Right renal pelvis (tissue), 4 donors: ENCODE data around the gene ACACB. TPM values are rescaled to one million over a fixed set of nuclear protein-coding genes. Genes with fewer than 3 reads are reported as not detected.
"Not testable (repeated sequence)": the region's sequence is repeated elsewhere in the genome, so short reads cannot be mapped to it uniquely, and the experiment has no call there.

Source experiments
- DNase-seq, 4 donors: peaks; one replicate each; pipeline ENCODE4 v3.0.0-alpha.2; 2013; ENCODE audit warnings: low read depth in 4 of 4, low spot score in 3 of 4, missing footprints in 1 of 4
- polyA plus RNA-seq, 4 donors: library from polyadenylated mRNA; unstranded; fragments of 120-200 nt; gene quantifications; one replicate each; pipeline ENCODE4 v1.2.1, GENCODE V29; 2013; ENCODE audit not compliant: insufficient read length in 4 of 4

ACACB gene
- polyA plus RNA-seq, 4 donors, result 14.8 to 18.0 (median 16.8) TPM

- no peak for DNase-seq
Measured at GRCh38 chr12:109139360-109139759, 23.0 kb downstream of the ACACB start.

- DNase-seq, result no peak
Measured at GRCh38 chr12:109139791-109140190, 23.4 kb downstream of the ACACB start.

- no peak for DNase-seq
Measured at GRCh38 chr12:109140560-109140959, 24.2 kb downstream of the ACACB start.

GRCh38 chr12:109144224-109144623, 27.8 kb downstream of the ACACB start:
- DNase-seq, result no peak

DNA sequence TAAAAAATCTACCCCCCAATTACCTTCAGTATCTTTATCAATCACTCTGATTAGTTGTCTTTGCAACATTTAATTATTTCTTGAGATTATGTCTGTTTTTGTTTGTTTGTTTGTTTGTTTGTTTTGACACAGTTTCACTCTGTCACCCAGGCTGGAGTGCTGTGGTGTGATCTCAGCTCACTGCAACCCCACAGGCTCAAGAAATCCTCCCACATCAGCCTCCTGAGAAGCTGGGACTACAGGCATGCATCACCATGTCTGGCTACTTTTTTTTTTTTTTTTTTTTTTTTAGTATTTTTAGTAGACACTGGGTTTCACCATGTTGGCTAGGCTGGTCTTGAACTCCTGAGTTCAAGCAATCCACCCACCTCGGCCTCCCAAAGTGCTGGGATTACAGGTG, 30.7 kb downstream of the ACACB start:
- not testable (repeated sequence) for DNase-seq

- DNase-seq, result no peak
Measured at GRCh38 chr12:109147954-109148353, 31.6 kb downstream of the ACACB start.

GRCh38 chr12:109150124-109150640, 33.8 kb downstream of the ACACB start:
- DNase-seq, result no peak

GRCh38 chr12:109151457-109151856, 35.1 kb downstream of the ACACB start:
- no peak for DNase-seq

DNA sequence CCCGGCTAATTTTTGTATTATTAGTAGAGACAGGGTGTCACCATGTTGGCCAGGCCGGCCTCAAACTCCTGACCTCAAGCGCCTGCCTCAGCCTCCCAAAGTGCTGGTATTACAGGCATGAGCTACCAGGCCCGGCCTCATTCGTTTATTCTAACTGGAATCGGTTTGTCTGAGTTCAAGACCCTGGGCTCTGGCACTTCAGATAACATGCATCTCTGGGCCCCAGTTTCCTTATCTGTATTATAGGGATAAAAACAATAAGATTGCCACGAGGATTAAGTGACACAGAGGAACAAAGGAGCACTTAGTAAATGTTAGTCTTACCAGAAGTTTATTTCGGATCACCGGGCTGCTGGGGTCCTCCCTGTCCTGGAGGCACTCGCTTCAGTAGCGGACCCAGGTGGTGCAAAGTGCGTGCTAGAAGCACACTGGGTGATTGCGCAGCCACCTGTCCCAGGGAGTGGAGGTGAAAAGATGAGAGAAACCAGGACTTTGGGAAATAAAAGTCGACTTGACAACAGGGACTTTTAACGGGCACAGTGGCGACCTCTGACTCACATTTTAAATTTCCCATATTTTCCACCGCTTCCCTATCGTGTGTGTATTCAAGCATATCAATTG, 37.5 kb downstream of the ACACB start:
- DNase-seq, result no peak

DNA sequence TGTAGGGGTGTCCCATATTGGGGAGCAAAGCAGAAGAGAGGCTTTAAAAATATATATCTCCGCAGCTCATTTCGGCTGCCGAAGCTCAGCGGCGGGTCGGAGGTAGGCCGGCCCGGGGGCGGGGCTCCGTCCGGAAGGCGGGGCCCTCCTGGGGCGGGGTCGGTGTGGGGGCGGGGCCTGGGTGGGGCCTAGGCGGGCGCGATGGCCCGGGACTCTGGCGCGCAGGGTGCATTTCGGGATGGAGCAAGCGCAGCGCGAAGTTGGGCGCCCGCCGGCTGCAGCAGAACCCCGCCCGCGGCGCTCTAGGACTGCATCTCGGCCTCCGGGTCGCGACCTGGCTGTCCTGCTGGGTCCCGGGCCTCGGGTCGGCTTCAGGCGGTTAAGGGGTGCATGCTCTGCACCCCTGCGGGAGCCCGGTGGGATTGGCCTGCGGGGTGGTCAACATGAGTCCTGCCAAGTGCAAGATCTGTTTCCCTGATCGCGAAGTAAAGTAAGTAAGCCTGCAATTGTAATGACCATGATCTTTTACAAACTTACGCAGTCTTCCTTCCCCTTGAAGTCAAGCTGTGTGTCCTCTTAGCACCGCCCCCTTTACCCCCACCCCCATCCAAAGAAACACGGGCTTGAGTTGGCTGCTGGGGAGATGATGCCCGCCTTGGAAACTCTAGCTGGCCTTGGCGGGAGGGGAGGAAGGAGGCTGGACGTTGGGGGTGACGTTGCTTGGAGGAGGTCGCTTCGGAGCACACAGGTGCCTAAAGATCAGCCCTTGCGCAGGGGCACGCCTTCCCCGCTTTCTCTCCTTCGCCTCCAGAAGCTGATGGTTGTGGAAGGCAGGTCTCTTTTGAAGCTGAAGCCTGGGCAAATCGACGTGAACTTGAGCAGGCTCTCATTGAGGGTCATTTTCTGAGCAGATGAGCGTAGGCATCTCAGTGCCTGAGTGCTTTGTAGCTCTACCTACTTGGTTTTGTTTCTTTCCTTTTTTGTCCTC, 38.4 kb downstream of the ACACB start:
- DNase-seq, result peak; percentile 52 to 61 (median 58)

- DNase-seq, result no peak
Measured at GRCh38 chr12:109156036-109156435, 39.6 kb downstream of the ACACB start.

- DNase-seq, result no peak
Measured at GRCh38 chr12:109156586-109156985, 40.2 kb downstream of the ACACB start.

GRCh38 chr12:109157986-109158385, 41.6 kb downstream of the ACACB start:
- peak in 1 of 4 donors; percentile 13 for DNase-seq

DNA sequence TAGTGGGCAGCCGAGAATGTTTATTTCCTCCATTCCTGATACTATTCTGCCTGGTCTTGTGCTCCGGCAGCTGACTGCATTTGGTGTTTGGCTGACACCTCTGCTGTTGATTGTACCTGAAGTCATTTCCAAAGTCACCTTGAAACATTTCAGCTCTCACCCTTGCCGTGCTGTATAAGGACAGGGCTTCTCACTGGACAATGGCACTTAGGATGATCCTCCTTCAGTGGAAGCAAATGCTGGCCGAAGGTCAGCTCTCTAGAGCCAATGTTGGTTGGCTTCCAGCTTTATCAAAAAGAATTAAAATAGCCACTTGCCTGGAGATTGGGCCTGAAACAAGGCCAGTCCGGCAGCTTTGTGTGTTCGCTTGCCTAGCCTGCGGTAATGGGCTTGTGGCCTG, 44.0 kb downstream of the ACACB start:
- no peak for DNase-seq

GRCh38 chr12:109160873-109161272, 44.5 kb downstream of the ACACB start:
- DNase-seq, result no peak

- no peak for DNase-seq
Measured at GRCh38 chr12:109162551-109162950, 46.2 kb downstream of the ACACB start.

DNA sequence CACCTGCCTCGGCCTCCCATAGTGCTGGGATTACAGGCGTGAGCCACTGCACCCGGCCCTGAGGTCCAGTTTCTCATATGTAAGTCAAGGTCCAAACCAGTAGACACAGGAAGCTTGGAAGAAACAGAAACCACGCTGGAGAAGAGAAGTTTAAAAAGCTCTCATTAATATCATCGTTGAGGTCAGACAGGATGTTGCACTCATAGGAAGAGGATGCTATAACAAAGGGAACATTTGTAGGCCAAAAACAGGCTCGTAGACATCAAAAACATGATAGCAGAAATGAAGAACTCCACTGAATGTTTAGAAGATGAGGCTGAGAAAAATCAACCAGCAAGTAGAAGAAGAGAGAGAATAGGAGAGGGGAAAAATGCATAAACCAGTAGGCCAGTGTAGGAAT, 46.8 kb downstream of the ACACB start:
- DNase-seq, result no peak

DNA sequence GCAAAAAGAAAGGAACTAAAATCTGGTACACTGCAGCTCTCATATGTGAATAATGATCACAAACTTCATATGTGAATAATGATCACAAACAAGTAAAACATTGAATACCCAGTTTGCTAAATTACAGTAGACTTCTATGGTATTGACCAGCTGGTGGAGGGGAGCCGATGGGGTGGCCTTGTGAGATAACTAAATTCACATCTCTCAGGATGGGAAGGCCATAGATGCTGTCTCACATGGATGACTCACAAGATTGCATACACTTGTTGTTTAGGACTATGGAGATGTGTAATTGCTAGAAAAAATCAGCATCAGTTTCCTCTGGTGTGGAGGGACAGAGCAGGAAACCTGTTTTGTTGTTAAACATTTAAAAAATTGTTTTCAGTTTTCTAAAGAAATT, 49.2 kb downstream of the ACACB start:
- DNase-seq, result no peak

- DNase-seq, result no peak
Measured at GRCh38 chr12:109166371-109166770, 50.0 kb downstream of the ACACB start.

DNA sequence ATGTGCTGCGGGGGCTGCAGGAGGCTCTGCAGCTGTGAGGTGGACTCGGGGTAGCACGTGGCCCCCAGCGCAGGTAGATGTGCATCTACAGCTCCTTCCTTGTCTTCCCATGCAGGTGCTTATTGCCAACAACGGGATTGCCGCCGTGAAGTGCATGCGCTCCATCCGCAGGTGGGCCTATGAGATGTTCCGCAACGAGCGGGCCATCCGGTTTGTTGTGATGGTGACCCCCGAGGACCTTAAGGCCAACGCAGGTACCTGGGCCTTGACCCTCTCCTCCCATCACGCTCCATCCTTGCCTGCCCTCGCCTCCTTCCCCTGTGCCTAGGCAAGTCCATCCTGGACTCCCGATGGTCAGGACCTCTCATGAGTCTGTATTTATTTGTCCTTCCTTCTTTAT, 51.4 kb downstream of the ACACB start:
- no peak for DNase-seq

GRCh38 chr12:109169262-109169661, 52.9 kb downstream of the ACACB start:
- DNase-seq, result no peak

GRCh38 chr12:109169686-109170085, 53.3 kb downstream of the ACACB start:
- DNase-seq, result no peak
